CD4-positive, alpha-beta T cell treated with Interferon alpha-2 for 1 hour (primary cell): Measurements from ENCODE around the gene ADIG.
"Not testable (repeated sequence)": the region's sequence is repeated elsewhere in the genome, so short reads cannot be mapped to it uniquely, and the experiment has no call there.

Source experiments
- DNase-seq, 2 donors: peaks; one replicate each; pipeline ENCODE4 v3.0.0-alpha.2; 2020 to 2022

Gene ADIG

DNA sequence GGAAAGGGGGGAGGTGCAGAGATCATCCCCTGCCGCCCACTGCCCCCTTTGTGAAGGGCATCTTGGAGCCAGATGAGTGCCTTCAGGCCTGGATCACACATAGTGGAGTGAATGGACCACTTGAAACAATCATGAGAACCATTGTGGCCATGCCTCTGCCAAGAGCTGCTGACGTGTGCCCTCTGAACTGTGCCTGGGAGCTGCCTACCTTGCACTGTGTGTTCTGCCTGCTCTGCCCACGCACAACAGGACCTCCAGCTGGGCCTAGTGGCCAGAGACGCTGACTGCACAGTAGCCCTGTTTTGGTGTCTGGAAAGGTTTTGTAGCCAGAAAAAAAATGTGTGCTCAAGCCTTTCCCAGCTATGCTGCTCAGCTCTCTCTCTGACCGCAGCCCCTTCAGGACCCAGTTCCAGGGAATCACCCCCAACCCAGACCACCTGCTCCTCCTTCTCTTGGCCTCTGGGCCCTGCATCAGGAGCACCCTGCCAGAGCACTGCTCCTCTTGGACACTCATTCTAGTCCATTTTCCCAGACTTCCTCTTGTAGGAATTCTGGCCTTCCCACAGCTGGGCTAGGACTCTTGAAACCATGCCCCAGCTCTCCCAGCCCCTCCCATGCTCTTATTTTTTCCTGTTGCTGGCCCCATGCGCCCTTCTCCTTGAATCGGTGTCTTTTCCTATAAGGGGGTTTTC, 1.6 kb upstream of the ADIG start:
- no peak for DNase-seq

DNA sequence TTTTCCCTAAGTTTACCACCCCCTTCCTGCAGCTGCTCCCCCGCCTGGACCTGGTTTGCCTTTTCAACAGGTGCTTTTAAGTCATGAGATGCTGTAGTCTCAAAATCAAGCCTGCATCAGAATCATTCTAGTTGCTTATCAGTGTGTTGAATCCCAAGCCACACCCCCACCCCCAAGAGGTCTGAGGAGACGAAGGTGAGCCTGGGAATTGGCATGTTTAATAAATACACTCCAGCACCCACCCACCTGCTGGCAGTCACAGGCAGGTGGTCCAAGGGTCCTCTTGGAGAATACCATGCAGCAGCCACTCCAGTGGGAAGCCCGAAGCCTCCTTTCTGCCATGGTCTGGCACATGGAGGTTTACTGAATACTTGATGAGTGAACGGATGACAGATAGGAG, 1.1 kb upstream of the ADIG start:
- DNase-seq: no peak

DNA sequence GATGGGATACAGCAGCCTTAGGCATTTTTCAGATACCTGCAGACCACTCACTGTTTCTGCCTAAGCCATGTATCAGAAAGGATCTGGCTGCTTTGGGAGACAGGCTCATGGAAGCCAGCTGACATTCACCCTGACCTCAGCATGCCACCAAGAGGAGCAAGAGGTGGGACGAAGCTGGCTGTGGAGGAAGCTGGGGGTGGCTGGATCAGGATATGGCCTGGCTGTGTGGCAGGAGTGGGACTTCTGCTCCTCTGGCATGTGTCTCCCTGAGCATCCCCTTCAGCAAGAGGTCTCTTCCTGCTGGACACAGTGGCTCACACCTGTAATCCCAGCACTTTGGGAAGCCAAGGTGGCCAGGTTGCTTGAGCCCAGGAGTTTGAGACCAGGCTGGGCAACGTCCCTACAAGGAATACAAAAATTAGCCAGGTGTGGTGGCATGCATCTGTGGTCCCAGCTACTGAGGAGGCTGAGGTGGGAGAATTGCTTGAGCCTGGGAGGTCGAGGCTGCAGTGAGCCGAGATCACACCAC, 897 bp downstream of the ADIG start:
- DNase-seq: no peak

DNA sequence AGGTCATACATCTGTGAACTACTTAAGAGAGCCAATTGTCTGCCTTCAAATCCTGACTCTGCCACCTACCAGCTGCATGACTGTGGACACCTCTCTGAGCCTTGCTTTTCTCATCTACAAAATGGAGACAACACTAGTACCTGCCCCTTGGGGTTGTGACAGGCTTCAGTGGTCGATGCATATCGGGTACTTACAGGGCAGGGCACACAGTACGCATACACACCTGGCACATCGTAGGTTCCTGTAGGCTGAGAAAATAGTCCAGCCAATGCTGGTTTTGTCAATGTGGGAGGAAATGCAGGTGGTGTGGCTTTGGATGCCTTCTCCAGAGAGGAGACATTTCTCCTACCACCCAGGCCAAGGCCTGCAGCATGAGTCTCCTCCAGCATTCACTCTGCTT, 2.3 kb downstream of the ADIG start:
- no peak for DNase-seq

DNA sequence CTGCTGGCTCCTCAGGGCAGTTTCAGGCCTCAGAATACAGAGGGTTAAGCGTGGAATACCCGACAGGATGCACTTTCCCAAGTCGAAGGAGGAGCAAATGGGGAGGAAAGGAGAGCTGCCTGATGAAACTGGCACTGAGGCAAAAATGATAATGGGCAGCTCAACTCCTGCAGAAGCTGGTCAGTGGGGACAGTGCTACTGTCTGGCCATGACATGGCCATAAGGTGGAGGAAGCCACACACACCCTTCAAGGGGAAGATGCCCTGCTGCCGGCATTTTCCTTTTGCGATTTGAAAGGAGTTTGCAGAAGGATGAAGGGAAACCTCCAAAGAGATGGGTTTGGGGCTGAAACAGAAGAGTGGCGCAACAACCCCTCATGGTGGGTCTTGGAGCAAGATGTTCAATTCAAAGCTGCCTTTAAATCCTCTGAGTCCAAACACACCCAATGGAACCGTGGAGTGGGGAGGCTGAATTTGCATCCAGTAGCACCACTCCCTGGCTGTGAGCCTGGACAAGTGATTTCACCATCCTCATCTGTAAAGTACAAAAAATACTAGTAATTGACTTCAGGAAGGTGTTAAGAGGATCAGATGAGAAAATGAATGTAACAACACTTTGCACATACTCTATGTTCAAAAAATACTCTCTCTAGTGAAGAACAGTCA, 3.2 kb downstream of the ADIG start:
- no peak for DNase-seq

DNA sequence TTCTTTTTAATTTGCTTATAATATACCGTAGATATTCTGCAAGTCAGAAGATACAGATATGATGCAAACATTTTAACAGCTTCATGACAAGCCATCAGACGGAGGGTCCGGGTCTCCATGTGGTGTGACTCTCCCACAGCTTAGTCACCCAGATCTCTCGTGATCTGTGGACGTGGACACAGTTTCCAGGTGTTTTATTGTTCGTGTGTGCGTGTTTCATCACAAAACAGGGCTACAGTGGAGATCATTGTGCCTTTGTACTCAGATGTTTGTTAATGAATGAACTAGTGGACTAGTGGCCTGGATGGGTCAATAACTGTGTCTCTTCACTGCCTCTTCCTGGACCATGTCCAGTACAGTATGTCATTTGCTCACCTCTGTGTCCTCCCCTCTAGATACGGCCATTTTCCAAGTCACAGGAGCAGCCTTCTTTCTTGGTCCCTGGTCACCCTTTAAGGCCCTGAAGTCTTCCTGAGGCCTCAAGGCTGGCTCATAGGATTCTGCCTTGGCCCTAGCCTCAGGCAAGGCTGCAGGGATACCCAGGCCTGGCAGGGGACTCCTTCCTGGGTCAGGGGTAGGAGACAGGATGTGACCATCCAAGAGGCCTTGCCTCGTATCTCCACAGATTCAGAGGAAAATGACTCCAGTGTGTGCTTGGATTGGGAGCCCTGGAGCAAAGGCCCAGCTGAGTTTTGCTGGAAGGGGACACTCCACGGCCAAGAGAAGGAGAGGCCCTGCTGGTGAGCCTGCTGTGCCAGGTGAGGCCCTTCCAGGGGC, 4.6 kb downstream of the ADIG start:
- DNase-seq: no peak

DNA sequence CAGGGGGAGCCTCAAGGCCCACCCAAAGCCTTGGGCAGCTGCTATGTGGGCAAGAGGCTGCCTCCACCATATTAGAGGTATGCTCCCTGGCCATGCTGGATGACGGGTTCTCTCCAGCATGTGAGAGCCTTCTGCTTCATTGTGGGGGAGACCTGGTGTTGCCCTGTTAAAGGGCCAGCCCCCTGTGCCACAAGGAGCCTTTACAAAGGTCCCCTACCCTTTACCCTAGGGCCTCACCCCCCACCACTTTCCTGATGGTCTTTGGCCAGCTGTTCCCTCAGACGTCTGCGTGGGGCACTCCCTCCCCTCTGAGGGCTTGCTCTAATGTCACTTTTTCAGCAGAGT, 5.2 kb downstream of the ADIG start:
- no peak for DNase-seq

DNA sequence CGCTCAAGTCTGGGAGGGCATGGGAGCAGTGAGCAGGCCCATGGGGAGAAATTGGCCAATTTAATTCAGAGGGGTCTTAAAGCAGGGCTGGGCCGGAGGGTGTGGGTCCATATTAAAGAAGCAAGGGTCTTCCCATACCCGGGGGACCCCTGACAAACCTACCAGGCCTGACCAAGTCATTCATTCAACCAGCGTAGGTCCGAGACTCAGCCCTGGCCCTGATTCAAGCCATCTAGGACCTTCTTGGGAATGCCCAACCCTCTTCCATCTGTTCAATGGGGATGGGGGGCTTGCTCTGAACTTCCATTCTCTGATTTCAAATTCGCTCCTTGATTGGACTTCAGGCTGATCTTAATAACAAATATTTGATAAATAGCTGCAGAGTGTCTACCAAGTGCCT, 7.3 kb downstream of the ADIG start:
- DNase-seq: no peak

DNA sequence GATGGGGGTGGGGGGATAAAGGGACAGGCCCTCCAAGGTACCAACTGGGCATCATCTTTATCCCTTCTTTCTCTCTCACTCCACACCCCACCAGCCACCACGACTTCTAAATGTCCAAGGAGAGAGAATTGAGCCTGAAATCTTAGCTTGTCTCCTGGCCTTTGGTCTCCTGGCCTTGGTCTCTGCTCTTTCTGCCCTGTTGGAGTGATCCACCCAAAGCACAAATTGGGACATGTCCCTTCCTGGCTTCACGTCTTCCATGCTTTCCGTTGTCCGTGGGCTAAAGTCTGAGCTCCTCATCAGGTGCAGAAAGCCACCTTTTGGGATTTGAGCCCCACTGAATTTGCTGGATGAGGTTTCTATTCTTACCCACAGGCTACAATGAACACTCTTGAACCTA, 8.4 kb downstream of the ADIG start:
- no peak for DNase-seq

DNA sequence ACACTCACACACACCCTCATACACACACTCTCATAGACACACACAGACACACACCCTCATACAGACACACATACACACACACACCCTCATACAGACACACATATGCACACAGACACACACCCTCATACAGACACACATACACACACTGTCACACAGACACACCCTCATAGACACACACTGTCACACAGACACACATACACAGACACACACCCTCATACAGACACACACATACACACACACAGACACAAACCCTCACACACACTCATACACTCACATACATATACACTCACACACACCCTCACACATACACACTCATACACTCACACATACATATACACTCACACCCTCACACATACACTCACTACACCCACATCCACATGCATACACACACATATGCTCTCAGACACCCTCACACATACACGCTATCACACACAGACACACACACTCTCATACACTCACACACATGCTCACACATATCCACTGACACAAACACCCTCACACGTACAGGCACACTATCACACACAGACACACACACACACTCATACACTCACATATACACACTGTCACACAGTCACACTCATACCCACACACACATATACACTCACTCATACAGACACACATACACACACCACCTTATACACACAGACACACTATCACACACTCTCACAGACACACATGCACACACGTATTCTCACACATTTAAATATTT, 9.1 kb downstream of the ADIG start:
- no peak for DNase-seq

DNA sequence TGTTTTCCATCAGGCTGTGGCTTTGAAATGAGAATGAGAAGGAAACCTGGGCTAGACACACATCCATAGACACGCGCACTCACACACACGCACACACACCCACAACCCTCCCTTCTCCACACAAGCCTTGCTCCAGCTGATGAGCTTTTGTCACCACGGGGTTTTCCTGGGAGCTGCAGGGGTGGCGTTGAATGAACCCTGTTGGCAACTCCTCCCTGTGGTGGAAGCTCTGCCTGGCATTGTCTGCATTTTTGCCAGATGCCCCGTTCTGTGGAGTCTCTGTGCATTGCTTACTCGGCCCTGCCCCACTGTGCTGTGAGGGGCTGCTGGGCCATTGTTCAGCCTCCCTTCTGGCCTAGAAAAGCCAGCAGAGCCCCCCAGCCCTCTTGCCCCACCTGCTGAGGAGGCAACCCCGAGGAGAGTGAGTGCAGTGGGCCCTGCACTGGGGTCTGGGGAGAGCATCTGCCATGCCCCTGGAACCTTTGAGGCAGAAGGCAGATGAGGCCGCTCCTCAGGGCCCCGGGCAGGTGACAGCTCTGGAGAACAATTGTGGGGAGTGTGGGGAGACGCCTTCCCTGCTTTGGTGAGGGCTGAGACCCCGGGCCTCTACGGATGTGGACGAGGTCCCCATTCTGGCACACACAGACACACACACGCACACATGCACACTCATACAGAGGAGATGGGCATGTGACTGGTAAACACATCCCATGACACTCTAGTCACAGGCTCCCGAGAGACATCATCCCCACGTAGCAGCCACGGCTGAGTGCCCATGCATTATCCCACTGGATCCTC, 9.9 kb downstream of the ADIG start:
- DNase-seq: no peak

DNA sequence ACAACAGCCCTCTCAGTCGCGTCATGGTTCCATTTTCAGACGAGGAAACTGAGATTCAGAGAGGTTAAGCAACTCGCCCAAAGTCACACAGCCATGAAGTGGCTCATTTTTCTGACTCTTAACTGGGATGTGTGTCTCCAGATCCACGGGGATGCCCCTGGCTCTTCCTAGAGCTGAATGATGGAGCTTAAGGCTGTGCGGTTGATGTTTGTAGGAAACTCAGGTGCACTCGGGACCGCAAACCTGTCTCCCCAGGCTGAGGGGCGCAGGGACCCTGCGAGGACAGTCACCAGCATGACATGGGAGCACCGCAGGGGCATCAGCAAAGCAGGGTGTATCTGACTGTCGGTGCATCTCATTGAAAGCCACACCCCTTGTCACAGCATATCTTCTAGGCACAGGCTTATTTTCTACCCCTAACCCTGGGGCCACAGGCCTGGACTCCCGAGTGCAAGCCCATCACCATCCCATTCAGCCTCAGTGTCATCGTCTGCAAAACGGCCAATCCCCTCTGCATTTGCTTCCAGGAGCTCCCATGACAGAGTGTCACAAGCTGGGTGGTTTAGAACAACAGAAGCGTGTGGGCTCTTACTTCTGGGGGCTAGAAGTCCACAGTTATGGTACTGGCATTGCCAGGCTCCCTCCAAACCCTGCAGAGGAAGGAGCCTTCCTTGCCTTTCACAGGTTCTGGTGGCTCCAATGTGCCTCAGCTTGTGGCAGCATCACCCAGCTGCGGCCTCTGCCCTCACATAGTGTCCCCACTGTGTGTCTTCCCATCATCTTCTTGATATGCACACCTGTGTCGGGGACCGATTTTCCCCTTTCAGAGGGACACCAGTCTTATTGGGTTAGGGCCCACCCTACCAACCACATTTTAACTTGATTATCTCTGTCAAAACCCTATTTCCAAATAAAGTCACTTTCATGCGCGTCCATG, 10.7 kb downstream of the ADIG start:
- DNase-seq: no peak

DNA sequence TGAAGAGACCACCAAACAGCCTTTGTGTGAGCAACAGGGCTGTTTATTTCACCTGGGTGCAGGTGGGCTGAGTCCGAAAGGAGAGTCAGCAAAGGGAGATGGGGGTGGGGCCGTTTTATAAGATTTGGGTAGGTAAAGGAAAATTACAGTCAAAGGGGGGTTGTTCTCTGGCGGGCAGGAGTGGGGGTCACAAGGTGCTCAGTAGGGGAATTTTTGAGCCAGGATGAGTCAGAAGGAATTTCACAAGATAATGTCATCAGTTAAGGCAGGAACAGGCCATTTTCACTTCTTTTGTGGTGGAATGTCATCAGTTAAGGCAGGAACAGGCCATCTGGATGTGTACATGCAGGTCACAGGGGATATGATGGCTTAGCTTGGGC, 11.4 kb downstream of the ADIG start:
- not testable (repeated sequence) for DNase-seq

DNA sequence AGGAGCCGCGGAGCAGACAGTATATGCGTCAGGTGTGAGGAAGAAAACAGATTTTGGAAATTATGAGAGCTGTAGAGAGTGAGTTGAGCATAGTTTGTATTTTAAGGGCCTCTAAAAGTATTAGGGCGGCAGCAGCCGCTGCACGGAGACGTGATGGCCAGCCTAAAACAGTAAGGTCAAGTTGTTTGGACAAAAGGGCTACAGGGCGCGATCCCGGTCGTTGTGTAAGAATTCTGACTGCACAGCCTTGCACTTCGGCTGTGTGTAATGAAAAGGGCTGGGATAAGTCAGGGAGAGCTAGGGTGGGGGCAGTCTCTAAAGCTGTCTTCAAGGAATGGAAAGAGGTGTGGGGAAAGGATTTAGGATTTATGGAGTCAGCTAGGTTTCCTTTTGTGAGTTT, 13.3 kb downstream of the ADIG start:
- not testable (repeated sequence) for DNase-seq

DNA sequence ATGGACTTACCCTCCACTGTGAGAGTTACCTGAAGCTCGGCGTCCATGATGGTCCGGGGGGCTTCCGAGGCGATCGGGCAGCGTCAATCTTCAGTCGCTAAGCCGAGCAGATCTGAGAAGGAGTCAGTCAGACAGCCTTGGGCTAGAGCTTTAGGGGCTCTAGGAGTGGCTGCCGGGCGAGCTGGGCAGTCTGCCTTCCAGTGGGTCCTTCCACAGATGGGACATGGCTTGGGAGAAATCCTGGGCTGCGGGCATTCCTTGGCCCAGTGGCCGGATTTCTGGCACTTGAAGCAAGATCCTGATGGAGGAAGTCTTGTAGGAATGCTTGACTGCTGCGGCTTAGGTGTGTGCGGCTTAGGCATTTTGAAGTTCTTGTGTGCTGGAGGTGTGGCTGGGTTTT, 14.9 kb downstream of the ADIG start:
- not testable (repeated sequence) for DNase-seq

DNA sequence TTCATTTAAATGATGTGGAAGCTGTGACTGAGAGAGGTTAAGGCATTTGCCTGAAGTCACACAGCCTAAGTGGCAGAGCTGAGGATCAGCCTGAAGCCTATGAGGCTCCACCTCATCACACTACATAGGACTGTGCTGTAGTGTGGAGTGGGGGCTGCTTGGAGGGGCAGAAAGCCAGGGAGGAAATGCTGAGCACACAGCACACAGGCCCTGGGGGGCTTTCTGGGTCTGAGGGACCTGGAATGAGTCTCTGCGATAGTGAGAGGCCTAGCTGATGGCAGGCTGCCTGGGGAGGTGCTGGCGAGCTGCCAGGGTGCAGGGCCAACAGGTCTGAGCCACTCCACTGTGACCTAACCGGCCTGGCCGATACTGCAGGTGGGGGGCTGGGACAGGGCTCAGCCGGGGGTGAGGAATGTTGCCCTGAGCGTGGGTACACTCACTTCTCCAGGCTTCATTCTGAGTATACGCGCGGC, 18.4 kb downstream of the ADIG start:
- no peak for DNase-seq

DNA sequence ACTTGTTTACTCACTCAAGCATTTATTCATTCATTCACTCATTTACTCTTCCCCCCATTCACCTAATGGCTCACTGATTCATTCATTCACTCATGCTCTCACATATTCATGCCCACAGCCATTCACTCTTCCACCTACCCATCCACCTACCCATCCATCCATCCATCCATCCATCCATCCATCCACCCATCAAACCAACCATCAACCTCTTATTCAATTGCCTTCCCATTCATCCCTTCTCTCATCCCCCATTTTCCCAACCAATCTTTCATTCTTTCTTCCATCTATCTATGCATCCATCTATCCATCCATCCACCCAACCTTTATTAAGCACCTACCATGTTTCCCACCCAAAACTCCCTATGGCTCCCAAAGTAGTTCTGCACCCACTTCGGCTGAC, 19.1 kb downstream of the ADIG start:
- DNase-seq: no peak

DNA sequence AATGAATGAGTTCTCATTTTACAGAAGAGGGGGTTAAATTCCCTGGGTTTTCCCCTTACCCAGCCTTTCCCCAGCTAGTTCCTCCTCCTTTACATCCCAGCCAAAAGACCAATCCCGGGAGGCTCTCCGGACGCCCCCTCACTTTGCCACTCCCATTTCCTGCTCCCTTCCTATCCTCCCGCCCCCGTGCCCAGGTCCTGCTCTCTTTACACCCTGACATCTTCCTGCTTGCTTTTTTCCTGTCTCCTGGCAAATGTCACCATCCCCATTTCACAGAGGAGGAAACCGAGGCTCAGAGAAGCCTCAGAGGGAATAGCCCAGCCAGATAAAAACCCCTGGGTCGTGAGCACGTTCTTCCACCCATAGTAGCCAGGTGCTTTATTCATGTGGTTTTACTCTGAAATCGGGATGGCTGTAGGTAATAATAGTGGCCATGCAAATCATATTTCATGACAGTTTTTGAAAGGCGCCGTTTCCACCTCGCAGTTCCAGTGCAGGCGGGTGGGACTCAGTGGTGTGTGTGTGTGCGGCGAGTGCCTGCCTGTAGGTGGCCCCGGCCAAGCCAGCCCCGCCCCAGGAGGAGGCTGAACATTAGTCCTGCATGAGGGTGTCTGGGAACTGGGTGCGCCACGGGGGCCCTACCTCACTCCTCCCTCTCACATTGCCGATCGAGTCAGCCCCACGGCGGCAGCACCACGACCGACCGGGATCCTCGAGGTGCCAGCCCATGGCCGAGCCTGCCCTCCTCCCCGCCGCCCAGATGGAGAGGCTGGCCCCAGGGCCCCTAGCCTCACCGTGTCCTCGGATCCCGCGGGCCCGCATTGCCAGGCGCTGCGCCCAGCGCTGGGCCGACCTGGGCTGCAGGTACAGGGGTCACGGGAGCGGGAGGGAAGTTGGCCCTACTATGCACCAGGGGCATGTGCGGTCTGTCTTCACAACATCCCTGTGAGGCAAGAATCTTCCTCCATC, 20.5 kb downstream of the ADIG start, which contains the start of gene ARHGAP40:
ARHGAP40 (plus strand) TSS at position 594 of the 969 bp plus-strand sequence.
- no peak for DNase-seq

DNA sequence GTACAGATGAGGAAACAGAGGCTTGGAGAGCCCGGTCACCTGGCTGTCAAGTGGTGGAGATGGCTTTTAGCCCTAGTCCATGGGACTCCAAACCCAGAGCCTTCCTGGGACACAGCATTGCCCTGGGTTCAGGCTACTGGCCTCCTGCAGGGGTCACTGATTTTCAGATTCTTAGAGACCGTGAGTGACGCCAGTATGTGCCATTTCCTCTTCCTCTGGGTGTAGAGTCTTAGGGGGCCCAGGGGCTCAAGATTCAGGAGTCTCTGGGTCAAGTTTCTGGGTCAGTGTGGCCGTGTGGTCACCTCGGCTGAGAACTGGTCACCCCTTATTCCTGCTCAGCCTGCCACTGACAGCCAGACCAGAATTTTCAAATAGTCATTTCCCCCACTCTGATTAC, 21.2 kb downstream of the ADIG start:
- DNase-seq: no peak

DNA sequence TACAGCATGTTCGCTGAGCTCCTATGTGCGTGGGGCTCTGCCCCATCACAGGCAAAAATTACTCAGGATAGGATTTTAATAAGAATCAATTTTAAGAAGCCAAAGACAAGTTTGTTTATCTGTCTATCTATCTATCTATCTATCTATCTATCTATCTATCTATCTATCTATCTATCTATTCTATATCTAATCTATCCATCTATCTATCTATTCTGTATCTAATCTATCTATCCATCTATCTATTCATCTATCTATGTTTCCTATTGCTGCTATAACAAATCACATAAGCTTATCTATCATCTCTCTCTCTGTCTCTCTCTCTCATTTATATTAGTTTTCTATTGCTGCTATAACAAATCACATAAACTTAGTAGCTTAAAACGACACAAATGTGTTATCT, 22.3 kb downstream of the ADIG start:
- DNase-seq: no peak
